C4-2B (cell line): Measurements from ENCODE around the gene SIX1.

ENCODE experiments used
- ZFX ChIP-seq: fragments of 450-650 bp; IDR thresholded peaks from 2 replicates; pipeline ENCODE4 v1.6.1; 2017
- TF ChIP-seq, protein P1 (sequence below): fragments of 450-650 bp; conservative IDR thresholded peaks from 2 replicates; pipeline ENCODE4 v1.5.1; 2017; ENCODE audit warnings: mild to moderate bottlenecking

DNA sequence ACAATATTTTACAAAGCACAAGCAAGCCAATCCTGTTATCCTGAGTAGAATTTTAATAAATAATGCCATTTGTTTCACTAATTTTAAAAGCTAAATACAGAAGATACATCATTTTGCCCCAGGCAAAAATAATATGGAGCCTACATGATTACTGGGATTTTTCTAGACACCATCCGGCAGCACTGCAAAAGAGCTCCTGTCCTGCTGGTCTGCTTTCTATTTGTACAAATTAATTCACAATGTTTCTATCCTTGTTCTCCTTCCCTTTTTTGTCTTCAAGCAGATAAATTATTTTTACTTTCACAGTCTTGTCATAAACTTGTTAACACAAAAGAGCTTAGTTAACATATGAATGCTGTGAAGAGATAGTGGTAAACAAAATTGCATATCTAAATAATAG lies 4.6 kb downstream of the SIX1 start:
- TF ChIP-seq, protein P1, sequence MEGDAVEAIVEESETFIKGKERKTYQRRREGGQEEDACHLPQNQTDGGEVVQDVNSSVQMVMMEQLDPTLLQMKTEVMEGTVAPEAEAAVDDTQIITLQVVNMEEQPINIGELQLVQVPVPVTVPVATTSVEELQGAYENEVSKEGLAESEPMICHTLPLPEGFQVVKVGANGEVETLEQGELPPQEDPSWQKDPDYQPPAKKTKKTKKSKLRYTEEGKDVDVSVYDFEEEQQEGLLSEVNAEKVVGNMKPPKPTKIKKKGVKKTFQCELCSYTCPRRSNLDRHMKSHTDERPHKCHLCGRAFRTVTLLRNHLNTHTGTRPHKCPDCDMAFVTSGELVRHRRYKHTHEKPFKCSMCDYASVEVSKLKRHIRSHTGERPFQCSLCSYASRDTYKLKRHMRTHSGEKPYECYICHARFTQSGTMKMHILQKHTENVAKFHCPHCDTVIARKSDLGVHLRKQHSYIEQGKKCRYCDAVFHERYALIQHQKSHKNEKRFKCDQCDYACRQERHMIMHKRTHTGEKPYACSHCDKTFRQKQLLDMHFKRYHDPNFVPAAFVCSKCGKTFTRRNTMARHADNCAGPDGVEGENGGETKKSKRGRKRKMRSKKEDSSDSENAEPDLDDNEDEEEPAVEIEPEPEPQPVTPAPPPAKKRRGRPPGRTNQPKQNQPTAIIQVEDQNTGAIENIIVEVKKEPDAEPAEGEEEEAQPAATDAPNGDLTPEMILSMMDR = no peak
- no peak for TF ChIP-seq ZFX
